ENCODE data around the gene IGSF6. TPM values are rescaled to one million over a fixed set of nuclear protein-coding genes. Genes with fewer than 3 reads are reported as not detected.
A peak's percentile ranks its signal among the peaks of the same experiment; 100 is the strongest.

IGSF6 gene
- total and polyA plus RNA-seq, 2 of the 13 experiments (the other 11 are each of a cell fraction or from before 2014, with no cell fraction given), result not detected

GRCh38 chr16:21599122-21600030, 53.0 kb downstream of the IGSF6 start, which contains the start of gene METTL9 (continued):
- TF ChIP-seq EED (CRISPR knock-in tag; IDR thresholded peaks at IDR 0.05) (peak; percentile 98), HNRNPK (IDR thresholded peaks at IDR 0.05; ENCODE audit: low read depth, low read length, poor library complexity, severe bottlenecking) (peak; percentile 94), KAT7 (CRISPR knock-in tag; IDR thresholded peaks at IDR 0.05; ENCODE audit: borderline replicate concordance) (peak; percentile 100; the same call in 1 of the 2 replicates), ZNF616 (CRISPR knock-in tag; IDR thresholded peaks at IDR 0.05; ENCODE audit: low read depth) (peak; percentile 79; the same call in 1 of the 2 replicates), FUBP1 (CRISPR knock-in tag; IDR thresholded peaks at IDR 0.05; ENCODE audit: borderline replicate concordance) (peak; percentile 9; the same call in 1 of the 2 replicates), RORA (CRISPR knock-in tag; IDR thresholded peaks at IDR 0.05) (no peak), ZNF337 (CRISPR knock-in tag; IDR thresholded peaks at IDR 0.05; ENCODE audit: borderline replicate concordance, low read depth) (peak; percentile 97; the same call in 1 of the 2 replicates), TARDBP (CRISPR knock-in tag; IDR thresholded peaks at IDR 0.05) (peak; percentile 100), ZNF160 (CRISPR knock-in tag; IDR thresholded peaks at IDR 0.05) (peak; percentile 84; the same call in 1 of the 2 replicates), MXI1 (IDR thresholded peaks at IDR 0.05; ENCODE audit: borderline replicate concordance, low read depth, low read length) (peak; percentile 97), RFX5 (IDR thresholded peaks at IDR 0.05; ENCODE audit: low read depth, low read length) (peak; percentile 75), ZNF232 (CRISPR knock-in tag; IDR thresholded peaks at IDR 0.05; ENCODE audit: borderline replicate concordance) (peak; percentile 68; the same call in 1 of the 2 replicates), ZNF496 (CRISPR knock-in tag; IDR thresholded peaks at IDR 0.05; ENCODE audit: insufficient replicate concordance) (no peak), FOXM1 (CRISPR knock-in tag; IDR thresholded peaks at IDR 0.05) (no peak), ZNF317 (CRISPR knock-in tag; IDR thresholded peaks at IDR 0.05) (peak; percentile 90), ZNF451 (CRISPR knock-in tag; IDR thresholded peaks at IDR 0.05) (peak; percentile 99; the same call in 1 of the 2 replicates)
- TF ChIP-seq, protein P1, sequence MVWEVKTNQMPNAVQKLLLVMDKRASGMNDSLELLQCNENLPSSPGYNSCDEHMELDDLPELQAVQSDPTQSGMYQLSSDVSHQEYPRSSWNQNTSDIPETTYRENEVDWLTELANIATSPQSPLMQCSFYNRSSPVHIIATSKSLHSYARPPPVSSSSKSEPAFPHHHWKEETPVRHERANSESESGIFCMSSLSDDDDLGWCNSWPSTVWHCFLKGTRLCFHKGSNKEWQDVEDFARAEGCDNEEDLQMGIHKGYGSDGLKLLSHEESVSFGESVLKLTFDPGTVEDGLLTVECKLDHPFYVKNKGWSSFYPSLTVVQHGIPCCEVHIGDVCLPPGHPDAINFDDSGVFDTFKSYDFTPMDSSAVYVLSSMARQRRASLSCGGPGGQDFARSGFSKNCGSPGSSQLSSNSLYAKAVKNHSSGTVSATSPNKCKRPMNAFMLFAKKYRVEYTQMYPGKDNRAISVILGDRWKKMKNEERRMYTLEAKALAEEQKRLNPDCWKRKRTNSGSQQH (CRISPR knock-in tag; IDR thresholded peaks at IDR 0.05; ENCODE audit: low read depth), result peak; percentile 96
- TF ChIP-seq, protein P2, sequence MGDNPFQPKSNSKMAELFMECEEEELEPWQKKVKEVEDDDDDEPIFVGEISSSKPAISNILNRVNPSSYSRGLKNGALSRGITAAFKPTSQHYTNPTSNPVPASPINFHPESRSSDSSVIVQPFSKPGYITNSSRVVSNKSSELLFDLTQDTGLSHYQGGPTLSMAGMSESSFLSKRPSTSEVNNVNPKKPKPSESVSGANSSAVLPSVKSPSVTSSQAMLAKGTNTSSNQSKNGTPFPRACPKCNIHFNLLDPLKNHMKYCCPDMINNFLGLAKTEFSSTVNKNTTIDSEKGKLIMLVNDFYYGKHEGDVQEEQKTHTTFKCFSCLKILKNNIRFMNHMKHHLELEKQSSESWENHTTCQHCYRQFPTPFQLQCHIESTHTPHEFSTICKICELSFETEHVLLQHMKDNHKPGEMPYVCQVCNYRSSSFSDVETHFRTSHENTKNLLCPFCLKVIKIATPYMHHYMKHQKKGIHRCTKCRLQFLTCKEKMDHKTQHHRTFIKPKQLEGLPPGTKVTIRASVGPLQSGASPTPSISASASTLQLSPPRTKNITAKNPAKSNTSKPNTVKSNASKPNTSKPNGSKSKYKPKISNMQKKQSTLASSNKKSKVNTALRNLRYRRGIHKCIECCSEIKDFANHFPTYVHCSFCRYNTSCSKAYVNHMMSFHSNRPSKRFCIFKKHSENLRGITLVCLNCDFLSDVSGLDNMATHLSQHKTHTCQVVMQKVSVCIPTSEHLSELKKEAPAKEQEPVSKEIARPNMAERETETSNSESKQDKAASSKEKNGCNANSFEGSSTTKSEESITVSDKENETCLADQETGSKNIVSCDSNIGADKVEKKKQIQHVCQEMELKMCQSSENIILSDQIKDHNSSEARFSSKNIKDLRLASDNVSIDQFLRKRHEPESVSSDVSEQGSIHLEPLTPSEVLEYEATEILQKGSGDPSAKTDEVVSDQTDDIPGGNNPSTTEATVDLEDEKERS (CRISPR knock-in tag; IDR thresholded peaks at IDR 0.05), result peak; percentile 92
- TF ChIP-seq, protein P3, sequence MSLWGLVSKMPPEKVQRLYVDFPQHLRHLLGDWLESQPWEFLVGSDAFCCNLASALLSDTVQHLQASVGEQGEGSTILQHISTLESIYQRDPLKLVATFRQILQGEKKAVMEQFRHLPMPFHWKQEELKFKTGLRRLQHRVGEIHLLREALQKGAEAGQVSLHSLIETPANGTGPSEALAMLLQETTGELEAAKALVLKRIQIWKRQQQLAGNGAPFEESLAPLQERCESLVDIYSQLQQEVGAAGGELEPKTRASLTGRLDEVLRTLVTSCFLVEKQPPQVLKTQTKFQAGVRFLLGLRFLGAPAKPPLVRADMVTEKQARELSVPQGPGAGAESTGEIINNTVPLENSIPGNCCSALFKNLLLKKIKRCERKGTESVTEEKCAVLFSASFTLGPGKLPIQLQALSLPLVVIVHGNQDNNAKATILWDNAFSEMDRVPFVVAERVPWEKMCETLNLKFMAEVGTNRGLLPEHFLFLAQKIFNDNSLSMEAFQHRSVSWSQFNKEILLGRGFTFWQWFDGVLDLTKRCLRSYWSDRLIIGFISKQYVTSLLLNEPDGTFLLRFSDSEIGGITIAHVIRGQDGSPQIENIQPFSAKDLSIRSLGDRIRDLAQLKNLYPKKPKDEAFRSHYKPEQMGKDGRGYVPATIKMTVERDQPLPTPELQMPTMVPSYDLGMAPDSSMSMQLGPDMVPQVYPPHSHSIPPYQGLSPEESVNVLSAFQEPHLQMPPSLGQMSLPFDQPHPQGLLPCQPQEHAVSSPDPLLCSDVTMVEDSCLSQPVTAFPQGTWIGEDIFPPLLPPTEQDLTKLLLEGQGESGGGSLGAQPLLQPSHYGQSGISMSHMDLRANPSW (CRISPR knock-in tag; IDR thresholded peaks at IDR 0.05; ENCODE audit: borderline replicate concordance), result peak; percentile 88; the same call in 1 of the 2 replicates
